ENCODE measurements around the gene MC3R.
"Not testable (repeated sequence)": the region's sequence is repeated elsewhere in the genome, so short reads cannot be mapped to it uniquely, and the experiment has no call there.

Gene MC3R

GRCh38 chr20:56247954-56248782 lies at the start of gene MC3R:
MC3R (plus strand) TSS chr20:56248732; CDS start chr20:56248844, 112 bp downstream.
- peak; percentile 33 to 34 for DNase-seq

GRCh38 chr20:56200456-56200855 lies 48.1 kb upstream of the MC3R start:
- DNase-seq = peak; percentile 1 to 3

DNA sequence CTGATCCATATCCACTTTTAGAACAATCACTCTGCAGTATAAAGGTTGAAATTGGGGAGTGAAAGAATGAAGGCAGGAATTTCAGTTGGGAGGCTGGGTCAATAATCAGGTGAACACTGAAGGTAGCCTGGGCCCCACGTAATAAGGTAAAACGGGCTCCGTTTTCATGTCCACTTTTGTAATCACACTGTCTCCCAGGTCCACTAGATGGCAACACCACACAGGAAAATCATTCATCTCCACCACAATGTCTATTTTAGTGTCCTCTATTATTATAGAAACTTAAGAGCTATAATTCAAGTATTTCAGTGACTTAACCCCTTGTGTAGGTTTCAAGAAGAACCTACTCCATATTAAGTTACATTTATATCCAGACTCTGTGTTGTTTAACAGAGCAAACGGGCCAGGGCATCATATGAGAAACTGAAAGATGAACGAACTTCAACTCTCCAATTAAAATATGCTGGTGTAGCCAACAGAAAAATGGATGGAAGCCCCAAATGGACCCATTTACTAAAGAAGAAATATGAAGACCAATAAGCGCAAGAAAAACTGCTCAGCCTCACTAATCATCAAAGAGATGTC lies 45.9 kb upstream of the MC3R start:
- no peak for DNase-seq

- DNase-seq = no peak
Measured at GRCh38 chr20:56204206-56204605, 44.3 kb upstream of the MC3R start.

GRCh38 chr20:56205346-56205745 lies 43.2 kb upstream of the MC3R start:
- no peak for DNase-seq

DNA sequence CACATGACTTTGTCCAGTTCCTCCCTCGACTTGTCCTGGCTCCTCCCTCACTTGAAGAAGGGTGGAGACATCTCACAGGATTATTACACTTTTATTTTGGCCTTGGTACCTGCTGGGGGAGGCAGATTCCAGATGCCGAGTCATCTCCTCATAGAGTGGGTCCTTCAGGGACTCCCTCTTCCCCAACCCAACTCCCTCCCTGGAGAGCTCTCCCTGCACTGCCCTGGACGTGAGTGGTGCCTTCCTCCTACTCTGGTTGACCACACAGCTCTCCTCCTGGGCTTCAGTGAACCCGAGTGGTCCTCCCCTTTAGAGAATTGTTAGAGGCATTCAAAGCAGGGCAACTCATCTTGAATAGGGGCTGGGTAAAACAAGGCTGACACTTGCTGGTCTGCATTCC lies 40.9 kb upstream of the MC3R start:
- no peak for DNase-seq

GRCh38 chr20:56208121-56208520 lies 40.4 kb upstream of the MC3R start:
- DNase-seq = no peak

DNA sequence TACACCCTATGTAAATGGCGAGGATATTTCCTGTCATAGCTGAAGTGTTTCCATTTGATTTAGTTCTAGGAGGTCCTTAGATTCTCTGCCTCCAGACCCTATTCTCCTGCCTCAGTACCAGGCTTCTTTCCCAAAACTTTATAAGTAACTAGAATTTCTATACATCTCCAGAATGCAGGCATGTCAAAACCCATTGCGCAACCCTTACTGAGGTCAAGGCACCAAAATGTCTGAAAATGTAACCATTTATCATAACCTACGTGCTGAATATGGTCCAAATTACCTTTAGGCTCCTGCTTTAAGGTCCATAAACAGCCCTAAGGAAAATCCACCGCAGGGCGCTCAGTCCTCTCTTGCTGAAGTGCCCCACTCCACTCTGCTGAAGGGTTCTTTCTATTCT lies 37.5 kb upstream of the MC3R start:
- DNase-seq = no peak

- DNase-seq = no peak
Measured at GRCh38 chr20:56212091-56212490, 36.4 kb upstream of the MC3R start.

GRCh38 chr20:56213321-56213720 lies 35.2 kb upstream of the MC3R start:
- no peak for DNase-seq

DNA sequence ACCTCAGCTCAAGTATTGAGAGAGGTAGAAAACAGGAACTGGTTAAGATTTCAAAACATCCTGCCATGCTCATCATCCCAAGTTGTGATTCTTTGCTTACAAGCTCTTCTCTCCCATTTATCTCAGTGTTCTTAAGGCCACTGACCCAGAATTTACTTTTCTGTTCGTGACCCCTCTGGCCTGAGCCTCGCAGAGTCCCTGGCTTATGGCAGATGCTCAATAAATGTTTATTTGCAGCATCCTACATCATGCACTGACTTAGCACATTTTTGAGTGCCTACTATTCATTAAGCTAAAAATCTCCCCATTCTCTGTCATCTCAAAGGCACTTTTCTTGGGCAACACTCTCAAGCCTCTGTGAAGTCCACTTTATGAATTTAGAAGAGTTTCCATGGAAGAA lies 33.4 kb upstream of the MC3R start:
- no peak for DNase-seq

DNA sequence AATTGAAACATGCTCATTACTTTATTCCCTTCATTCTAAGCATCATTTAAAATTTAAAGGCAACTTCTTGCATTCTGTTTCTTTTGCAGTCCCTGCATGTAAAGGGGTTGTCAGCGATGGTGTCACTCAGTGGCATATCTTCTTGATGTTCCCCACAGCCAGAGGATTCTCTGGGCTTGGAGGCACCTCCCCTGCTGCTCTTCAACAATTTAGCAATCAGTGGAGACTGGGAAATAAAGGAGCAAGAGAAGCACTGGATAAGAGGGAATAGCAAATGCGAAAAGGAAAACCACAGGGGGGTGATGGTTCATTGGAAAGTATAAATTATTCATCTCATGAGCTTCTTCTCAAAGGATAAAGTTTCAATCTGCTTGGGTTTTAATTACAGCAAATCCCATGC lies 30.7 kb upstream of the MC3R start:
- DNase-seq = no peak

GRCh38 chr20:56221186-56221585 lies 27.3 kb upstream of the MC3R start:
- not testable (repeated sequence) for DNase-seq

GRCh38 chr20:56222201-56222600 lies 26.3 kb upstream of the MC3R start:
- no peak for DNase-seq

- no peak for DNase-seq
Measured at GRCh38 chr20:56222945-56223344, 25.6 kb upstream of the MC3R start.

DNA sequence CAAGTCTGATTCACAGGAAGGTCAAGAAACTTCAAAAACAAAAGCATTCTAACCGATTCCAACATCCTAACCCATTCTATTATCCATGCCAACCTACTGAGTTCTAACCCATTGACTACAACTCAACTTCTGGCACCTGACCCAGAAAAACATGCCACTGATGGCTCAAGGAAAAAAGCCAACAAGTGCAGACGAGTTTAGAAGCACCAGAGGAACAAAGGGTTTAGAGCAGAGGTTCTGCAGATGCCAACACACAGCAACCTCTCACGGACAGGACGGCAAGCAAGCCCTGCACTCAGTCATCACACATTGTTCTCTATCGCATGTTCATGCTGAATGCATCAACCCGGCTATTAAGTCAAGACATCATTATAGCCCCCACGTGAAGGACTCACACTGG lies 25.2 kb upstream of the MC3R start:
- DNase-seq = no peak

- DNase-seq = no peak
Measured at GRCh38 chr20:56228021-56228420, 20.5 kb upstream of the MC3R start.

- DNase-seq = no peak
Measured at GRCh38 chr20:56229812-56230211, 18.7 kb upstream of the MC3R start.

- DNase-seq = no peak
Measured at GRCh38 chr20:56234110-56234509, 14.4 kb upstream of the MC3R start.

- DNase-seq = no peak
Measured at GRCh38 chr20:56237335-56237734, 11.2 kb upstream of the MC3R start.

- DNase-seq = no peak
Measured at GRCh38 chr20:56244259-56244658, 4.3 kb upstream of the MC3R start.

- DNase-seq = no peak
Measured at GRCh38 chr20:56245761-56246160, 2.8 kb upstream of the MC3R start.

GRCh38 chr20:56249244-56249955 lies 868 bp downstream of the MC3R start:
- DNase-seq = peak; percentile 20 to 26

GRCh38 chr20:56249956-56250355 lies 1.4 kb downstream of the MC3R start:
- DNase-seq = no peak

Data from stimulated activated CD4-positive, alpha-beta T cell treated with anti-CD3 and anti-CD28 coated beads, Interleukin-2, amount 100 ng/mL, for 48 hours (primary cell).